ENCODE data around the gene OR5AU1.
"Not testable (repeated sequence)": the region's sequence is repeated elsewhere in the genome, so short reads cannot be mapped to it uniquely, and the experiment has no call there.

Gene OR5AU1

GRCh38 chr14:21182166-21182565 is 26.3 kb upstream of the OR5AU1 start:
- TF ChIP-seq, protein P1, sequence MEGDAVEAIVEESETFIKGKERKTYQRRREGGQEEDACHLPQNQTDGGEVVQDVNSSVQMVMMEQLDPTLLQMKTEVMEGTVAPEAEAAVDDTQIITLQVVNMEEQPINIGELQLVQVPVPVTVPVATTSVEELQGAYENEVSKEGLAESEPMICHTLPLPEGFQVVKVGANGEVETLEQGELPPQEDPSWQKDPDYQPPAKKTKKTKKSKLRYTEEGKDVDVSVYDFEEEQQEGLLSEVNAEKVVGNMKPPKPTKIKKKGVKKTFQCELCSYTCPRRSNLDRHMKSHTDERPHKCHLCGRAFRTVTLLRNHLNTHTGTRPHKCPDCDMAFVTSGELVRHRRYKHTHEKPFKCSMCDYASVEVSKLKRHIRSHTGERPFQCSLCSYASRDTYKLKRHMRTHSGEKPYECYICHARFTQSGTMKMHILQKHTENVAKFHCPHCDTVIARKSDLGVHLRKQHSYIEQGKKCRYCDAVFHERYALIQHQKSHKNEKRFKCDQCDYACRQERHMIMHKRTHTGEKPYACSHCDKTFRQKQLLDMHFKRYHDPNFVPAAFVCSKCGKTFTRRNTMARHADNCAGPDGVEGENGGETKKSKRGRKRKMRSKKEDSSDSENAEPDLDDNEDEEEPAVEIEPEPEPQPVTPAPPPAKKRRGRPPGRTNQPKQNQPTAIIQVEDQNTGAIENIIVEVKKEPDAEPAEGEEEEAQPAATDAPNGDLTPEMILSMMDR (IDR thresholded peaks at IDR 0.05; ENCODE audit: insufficient read depth, low read depth, low read length, missing control alignments), result no peak
- H3K4me3 ChIP-seq (ENCODE audit: low read length), result no peak overlapping the region
- no peak for DNase-seq (ENCODE audit: low read depth)

- TF ChIP-seq, protein P1 (IDR thresholded peaks at IDR 0.05; ENCODE audit: insufficient read depth, low read depth, low read length, missing control alignments), result no peak
- no peak for DNase-seq (ENCODE audit: low read depth)
- H3K4me3 ChIP-seq (ENCODE audit: low read length), result no peak overlapping the region
These were observed 15.3 kb upstream of the OR5AU1 start for GRCh38 chr14:21171128-21171527.

- H3K4me3 ChIP-seq (ENCODE audit: low read length), result no peak overlapping the region
- TF ChIP-seq, protein P1 (IDR thresholded peaks at IDR 0.05; ENCODE audit: insufficient read depth, low read depth, low read length, missing control alignments), result no peak
- DNase-seq (ENCODE audit: low read depth), result no peak
These were observed 13.7 kb upstream of the OR5AU1 start for GRCh38 chr14:21169573-21169972.

GRCh38 chr14:21168055-21168454 is 12.2 kb upstream of the OR5AU1 start:
- peak; percentile 62 for DNase-seq (ENCODE audit: low read depth)
- H3K4me3 ChIP-seq (ENCODE audit: low read length), result no peak overlapping the region
- TF ChIP-seq, protein P1 (IDR thresholded peaks at IDR 0.05; ENCODE audit: insufficient read depth, low read depth, low read length, missing control alignments), result no peak

GRCh38 chr14:21165670-21166069 is 9.8 kb upstream of the OR5AU1 start:
- DNase-seq (ENCODE audit: low read depth); H3K4me3 ChIP-seq (ENCODE audit: low read length): not testable (repeated sequence)

DNA sequence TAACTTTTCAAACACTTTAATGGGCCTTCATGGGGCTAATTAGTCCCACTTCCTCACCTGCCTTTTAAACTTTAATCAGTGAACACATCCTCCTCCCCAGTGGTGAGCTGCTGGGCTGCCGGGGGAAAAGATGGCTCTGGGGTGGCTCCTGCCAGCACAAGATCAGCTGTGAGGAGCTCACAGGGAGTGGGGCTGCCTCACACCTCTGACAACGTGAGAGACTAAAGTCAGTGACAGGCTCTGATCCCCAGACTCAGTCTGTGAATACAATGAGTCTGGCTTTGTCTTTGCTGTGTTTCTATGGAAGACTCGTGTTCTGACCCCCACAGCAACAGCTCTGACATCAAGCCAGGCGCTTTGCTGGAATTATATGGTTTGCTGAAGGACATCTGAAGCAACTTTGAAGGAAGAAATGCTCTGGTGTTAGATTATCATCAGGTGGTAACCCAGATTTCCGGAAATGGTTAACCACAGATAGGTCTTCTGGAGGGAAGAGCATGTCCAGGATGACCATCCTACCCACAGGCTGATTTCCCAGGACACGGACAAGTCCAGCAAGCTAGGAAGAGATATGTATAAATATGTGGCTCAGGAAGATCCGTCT is 9.2 kb upstream of the OR5AU1 start:
- not testable (repeated sequence) for H3K4me3 ChIP-seq (ENCODE audit: low read length)

DNA sequence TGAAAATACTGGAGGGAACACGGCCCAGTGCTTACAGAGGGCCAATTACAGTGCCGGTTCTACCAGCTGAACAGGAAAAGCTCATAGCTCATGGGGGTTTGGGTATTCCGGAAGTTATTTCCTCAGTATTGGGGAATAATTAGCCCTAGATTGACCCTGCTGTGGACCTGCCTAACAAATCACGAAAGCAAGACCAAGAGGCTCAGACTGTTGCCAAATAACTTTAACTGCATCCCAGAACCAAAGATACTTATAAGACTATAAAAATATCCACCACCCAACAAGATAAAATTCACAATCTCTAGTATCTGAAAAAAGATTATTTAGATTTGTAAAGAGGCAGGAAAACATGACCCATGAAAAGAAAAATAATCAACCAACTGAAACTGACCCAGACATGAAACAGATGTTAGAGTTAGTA is 8.0 kb upstream of the OR5AU1 start:
- TF ChIP-seq, protein P1 (IDR thresholded peaks at IDR 0.05; ENCODE audit: insufficient read depth, low read depth, low read length, missing control alignments), result no peak
- no peak for DNase-seq (ENCODE audit: low read depth)
- no peak overlapping the region for H3K4me3 ChIP-seq (ENCODE audit: low read length)

More for the DNA sequence above, 9.2 kb upstream of the OR5AU1 start:
- DNase-seq (ENCODE audit: low read depth), result not testable (repeated sequence)

DNA sequence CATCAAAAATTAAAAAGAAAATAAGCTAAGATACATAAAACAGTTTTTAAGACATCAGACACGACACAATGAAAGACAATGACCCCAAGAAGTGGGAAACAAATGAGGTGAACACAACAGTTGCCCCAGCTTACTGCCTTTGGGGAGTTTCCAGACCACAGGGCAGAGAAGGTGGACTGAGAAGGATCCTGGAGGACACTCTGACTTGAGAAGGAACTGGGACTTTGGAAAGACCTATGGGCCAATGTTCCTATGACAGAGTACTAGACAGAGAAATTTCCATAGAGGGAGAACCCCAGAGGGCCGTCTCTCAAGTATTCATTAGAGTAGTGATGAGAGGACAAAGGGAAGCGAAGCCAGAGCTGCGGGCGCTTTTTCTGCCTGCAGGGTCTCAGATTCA is 6.2 kb upstream of the OR5AU1 start:
- DNase-seq (ENCODE audit: low read depth), result no peak
- TF ChIP-seq, protein P1 (IDR thresholded peaks at IDR 0.05; ENCODE audit: insufficient read depth, low read depth, low read length, missing control alignments), result no peak
- H3K4me3 ChIP-seq (ENCODE audit: low read length), result no peak overlapping the region
